Activated CD8-positive, alpha-beta memory T cell treated with anti-CD3 and anti-CD28 coated beads, Interleukin-2, amount 50 U/mL, for 1 hour (primary cell): ENCODE data around the gene CRTC3.

Experiments used
- DNase-seq: peaks from one replicate; pipeline ENCODE4 v3.0.0-alpha.2; 2020; ENCODE audit errors: extremely low read depth

Gene CRTC3

DNA sequence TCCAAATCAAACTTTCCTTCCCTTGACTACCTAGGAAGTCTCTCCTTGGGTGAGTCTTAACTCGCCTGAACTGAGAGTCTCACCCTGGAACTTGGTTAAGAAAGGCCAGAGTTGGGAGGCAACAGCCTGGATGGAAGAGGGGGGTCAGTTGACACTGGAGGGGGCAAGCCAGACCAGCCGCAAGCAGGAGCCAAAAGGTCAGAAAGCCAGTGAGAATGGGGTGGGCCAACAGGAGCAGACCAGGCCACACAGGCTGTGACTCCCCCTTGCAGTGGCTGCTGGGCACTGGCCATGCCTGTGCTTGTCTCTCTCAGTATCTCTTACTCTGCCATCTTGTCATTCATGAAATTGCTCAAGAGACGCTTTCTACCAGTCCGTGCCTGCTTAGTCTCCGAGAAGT, 32.9 kb downstream of the CRTC3 start:
- no peak for DNase-seq

DNA sequence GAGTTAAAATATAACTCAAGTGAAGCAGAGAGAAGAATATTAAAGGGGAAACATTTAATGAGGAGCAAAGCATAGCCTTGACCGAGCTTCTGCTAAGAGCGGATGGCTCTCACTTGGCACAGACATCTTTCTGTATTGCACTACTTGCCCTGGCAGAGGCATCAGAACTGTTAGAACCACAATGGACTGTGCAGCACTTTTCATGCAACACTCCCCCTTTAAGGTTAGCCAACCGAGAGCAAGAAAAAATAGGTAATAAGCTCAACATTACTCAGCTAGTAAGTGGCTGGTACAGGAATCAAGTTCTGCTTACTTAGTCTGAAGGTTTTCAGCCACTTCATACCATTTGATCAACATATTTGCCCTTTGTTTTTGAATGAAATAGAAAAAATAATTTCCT, 33.7 kb downstream of the CRTC3 start:
- DNase-seq: no peak

DNA sequence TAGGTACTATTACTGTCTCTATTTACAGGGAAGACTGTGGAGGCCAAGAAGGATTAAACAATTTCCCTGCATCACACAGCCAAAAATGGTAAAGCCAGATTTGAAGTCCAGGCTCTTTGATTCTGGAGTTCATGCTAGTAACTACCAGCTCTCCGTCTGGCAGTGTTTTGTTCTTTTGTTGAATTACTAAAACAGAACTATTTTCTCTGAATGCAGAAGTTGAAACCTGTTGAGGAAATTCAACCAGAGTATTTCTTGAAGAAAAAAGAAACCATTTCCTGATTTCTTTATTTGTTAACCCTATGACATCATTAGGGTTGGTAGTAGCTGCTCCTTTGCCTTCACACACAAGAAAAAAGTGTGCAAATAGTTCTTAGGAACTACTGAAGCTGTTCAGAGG, 34.3 kb downstream of the CRTC3 start:
- no peak for DNase-seq

DNA sequence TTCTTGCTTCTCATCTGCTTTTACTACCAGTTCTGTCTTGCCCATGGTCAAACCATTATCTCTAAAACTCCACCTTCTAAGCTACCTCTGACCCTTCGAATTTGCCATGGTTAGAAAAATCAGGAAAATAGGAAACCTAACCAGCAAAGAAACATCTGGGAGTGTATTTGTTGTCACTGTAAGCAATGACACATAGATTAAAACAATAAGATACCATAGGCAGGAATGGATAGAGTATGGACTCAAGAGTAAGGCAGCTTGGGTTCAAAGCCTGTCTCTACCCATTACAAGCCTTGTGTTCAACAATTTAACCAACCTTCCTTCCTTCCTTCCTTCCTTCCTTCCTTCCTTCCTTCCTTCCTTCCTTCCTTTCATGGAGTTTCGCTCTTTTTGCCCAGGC, 34.9 kb downstream of the CRTC3 start:
- DNase-seq: no peak

DNA sequence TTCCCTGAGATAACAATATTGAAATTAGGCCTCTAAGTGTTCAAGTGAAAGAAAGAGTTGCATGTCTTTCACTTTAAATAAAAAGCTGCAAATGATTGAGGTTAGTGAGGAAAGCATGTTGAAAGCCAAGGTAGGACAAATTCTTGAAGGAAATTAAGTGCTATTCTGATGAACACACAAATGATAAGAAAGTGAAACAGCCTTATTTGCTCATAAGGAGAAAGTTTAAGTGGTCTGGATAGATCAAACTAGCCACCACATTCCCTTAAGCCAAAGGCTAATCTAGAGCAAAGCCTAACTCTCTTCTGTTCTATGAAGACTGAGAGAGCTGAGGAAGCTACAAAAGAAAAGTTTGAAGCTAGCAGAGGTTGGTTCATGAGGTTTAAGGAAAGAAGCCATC, 36.1 kb downstream of the CRTC3 start:
- DNase-seq: no peak

DNA sequence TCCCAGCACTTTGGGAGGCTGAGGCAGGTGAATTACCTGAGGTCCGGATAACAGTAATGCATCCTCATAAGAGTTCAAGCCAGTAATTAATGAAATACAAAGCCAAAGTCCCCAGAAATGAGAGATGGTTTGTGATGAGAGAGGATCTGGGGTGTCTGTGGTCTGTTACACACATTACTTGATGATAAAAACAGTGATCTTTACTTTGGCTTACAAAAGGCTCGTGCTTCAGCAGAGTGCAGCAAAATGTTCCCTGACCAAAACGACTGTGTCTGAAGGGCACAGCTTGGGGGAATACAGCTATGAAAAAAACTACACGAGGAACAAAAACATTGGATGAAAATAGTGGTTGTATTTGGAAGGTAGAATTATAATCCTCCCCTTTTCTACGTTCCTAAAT, 40.9 kb downstream of the CRTC3 start:
- no peak for DNase-seq

DNA sequence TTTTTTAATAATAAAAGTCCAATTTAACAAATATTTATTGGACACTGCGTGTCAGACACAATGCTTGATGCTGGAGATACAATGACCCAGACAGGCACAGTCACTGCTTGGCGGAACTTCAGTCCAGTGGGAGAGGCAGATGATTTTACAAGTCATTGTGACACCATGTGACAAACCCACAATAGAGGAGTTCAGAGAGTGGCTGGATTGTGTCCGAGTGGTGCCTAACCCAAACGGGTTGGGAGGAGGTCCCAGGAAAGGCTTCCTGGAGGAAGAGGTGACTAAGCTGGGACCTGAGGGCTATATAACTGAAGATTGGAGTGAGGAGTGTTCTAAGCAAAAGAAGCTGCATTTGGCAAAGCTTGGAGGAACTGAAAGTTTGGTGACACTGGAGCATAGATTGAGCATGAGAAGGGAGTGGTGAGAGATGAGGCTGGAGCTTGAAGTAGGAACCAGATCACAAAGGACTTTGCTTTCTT, 41.4 kb downstream of the CRTC3 start:
- no peak for DNase-seq

DNA sequence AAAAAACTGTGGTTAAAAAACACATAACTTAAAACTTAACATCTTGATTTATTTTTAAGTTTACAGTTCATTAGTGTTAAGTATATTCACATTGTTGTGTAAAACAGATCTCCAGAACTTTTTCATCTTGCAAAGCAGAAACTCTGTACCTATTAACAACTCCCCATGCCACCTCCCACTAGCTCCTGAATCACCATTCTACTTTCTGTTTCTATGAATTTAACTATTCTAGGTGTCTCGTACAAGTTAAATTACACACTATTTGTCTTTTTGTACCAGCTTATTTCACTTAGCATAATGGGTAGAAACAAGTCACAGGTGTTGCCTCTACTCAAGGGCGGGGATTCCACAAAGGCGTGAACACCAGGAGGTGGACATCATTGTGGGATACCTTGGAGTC, 43.2 kb downstream of the CRTC3 start:
- DNase-seq: no peak

DNA sequence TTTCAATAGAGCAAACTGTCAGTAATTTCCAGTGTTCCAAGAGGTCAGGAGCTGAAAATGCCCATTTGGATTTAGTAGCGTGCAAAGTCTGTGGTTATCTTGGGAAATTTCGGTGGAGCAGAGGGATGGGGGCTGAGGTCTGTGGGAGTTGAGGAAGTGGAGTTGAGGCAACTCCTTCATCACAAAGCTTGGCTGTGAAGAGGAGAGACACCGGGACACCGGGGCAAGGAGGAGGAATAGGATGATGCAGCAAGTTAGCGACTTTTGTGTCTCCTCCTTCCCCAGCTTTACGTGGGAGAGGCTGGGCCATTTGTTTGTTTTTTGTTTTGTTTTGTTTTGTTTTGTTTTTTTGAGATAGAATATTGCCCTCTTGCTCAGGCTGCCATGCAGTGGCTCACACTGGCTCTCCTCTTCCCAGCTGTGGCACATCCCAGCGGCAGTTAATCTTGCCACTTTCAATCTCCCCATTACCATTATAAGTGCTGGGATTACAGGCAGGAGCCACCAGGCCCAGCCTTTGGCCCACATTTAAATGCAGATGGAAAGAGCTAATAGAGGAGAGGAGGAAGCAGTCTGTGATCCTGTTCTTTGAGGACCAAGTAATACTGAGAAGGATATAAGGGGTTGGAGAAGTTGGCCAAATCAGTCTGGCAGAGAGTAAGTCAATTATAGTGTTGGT, 47.1 kb downstream of the CRTC3 start:
- DNase-seq: no peak

DNA sequence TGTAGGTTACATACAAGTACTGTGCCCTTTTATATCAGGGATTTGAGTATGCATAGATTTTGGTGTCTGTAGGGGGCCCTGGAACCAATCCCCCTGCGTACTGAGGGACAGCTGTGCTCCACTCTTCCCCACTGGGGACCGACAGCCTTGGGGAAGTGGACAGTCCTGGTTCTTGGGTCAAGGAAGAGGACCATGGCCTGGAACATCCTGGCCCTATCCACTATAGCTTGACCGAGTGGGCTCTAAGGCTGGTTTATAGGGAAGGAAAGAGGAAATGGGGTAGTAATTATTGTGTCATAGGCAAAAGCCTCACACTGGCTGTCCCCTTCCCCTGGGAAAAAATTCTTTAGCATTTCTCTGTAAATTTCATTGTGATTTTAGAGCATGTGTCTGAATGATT, 49.5 kb downstream of the CRTC3 start:
- no peak for DNase-seq

DNA sequence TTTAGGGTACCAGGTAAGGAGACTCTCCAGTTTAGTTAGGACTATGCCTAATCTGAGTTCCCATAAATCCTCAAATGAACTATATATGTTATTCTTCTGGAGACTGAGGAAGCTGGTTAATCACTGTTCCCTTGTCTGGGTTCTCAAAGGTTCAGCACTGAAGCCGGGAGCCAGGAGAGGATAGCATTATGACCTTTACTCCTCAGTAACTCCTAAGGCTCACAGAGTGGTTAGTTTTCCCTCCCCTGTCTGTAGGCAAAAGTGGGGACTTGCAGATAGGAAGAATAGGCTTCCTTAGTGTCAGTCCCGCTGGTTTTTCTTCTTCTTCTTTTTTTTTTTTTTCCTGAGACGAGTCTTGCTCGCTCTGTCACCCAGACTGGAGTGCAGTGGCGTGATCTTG, 50.4 kb downstream of the CRTC3 start:
- no peak for DNase-seq

DNA sequence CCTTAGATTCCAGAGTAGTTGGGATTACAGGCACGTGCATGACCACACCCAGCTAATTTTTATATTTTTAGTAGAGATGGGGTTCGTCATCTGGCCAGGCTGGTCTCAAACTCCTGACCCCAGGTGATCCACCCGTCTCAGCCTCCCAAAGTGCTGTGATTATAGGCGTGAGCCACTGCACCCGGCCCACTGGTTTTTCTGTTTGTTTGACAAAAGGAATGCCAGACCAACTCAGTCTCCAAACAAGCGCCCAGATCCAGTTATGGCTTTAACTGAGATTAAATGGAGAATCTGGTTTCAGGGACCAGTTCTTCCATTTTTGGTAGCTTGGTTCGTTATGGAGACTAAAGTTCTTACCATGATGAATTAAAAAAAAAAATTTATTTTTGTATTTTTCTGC, 50.8 kb downstream of the CRTC3 start:
- no peak for DNase-seq

DNA sequence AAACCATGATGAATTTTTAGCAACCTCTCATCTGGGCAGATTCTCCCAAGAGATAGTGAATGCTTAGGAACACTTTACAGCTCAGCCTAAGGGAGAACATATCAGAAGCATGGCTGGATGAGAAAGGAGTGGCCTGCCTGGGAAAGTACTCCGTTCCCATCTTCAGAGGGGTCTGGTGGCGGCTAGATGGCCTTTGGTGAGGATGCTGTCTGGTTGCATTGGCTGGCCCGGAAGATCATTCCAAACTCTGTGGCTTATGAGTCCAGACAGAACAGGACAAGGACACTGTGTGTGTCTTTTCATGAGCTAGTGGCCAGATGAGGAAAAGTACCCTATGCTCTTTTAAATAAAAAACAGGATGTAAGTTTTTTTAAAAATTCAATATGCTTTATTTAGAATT, 51.2 kb downstream of the CRTC3 start:
- no peak for DNase-seq

DNA sequence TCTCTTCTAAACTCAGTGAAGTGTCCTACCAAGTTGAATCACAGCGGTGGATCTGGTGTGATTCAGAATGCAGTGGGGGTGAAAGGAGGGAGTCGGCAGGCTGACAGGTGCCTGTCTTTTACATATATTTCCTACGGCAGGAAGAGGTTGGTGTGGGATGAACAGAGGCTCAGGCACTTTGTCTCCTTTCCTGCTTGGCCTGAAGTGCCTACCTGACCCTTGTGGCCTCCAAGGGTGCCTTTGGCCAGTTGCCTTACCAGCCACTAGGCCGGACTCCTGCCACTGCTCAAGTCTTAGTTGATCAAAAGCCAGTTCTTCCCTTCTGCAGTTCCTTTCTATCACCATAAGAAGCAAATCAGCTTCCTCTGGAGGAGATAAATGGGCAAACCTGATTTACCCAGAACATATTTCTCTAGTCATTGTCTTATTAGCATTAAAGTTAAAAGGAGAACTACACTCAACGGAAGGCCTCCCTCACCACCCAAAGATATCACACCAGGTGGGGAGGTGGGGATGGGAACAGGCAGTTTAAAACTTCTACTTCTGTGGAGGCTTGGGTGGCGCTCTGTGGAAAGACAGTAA, 52.1 kb downstream of the CRTC3 start:
- no peak for DNase-seq

DNA sequence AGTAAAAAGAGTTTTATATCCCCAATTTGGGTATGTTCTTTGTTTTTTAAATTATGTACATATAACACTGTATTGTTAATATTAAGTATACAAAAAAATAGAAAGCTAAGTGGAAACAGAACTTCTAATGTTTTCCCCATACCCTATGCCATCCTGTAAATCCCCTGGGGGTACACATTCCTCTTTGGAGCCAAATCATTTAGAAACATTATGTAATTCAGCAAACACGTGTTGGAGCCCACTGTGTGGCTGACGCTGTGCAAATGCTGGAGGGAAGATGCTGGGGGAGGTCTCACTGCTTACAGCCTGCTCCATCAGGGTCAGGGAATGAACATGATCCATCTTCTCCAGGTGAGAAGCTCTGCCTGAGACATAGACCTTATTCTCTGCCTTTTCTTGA, 52.8 kb downstream of the CRTC3 start:
- no peak for DNase-seq

DNA sequence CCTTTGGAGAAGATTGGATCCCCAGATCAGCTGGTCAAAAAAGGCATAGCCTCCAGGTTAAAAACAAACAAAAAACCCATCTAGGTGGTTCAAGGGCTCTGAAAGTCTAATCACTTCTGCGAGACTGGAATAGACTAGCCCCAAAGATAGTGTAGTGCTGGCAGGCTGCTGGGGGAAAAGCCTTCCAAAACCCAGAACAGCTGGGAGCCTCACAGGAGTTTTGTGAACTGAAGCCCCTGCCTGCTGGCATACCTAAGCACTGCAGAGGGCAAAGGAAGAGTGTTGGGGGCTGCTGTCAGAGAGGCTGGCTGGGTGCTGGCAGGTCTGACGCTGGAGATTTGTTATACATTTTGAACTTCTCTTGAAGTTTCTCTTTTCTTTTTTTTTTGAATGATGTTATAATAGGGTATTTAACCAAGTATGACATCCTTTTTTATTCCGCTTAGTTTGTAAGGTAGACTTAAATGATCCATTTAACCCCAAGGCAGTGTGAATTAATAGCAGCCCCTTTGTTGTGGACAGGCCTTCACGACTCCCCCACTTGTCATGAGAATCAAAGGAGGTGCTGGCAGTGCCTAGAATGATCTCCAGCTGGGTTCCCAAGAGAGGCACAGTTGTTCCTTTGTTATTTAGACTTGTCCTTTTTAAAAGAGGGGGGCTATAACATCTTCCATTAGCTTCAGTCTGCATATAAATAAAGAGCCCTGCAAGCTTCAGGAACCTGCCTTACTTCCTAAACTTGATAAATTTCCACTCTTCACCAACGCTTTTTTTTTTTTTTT, 53.9 kb downstream of the CRTC3 start:
- DNase-seq: no peak

DNA sequence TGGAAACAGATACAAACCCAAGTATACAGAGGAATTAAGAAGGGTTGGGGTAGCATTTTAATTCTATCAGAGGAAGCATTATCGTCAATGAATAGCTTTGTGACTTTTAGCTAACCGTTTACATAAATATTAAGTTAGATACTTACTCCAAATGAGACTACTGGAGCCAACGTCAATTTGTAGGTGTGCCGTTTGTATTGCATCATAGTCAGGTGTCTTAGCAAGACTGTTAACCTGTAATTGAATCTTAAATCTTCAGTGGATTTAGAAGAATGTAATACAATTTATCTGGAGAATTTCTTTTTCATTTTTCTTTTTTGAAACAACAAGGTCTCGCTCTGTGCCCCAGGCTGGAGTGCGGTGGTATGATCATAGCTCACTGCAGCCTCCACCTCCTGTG, 55.1 kb downstream of the CRTC3 start:
- no peak for DNase-seq

DNA sequence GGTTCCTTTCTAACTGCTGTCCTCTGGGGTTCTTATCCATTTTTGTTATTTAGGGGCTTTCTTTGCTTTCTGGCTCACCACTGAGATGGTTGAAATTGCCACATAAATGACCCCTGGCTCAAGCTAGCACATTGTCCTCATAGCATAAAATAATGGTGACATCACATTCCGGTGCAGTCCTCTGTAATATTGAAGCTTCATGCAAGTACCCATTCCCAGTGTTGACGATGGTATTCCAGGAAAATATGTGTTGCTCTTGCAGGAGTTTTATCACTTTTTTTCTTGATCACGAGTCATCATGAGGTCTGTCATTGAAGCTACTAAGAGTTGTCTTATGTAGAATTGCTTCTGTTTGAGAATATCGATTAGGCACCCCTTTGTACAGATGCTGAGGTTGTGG, 56.1 kb downstream of the CRTC3 start:
- no peak for DNase-seq

DNA sequence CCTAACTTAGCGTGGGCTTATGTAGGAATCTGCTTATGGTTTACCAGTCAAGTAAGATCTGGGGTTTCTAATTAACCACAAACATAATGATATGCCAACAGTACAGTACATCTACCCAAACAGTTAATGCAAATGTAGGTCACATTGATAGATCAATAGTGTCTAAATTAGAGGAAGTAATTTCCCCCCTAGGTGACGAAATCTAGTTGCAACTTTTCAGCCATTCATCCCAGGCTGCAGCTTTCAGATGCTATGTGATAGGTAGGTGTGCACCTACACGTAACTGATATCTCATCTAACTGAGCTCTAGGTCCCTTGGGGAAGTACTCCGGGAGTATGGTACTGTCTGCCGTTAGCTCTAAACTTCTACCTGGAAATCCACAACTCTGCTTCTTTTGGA, 57.2 kb downstream of the CRTC3 start:
- DNase-seq: no peak

DNA sequence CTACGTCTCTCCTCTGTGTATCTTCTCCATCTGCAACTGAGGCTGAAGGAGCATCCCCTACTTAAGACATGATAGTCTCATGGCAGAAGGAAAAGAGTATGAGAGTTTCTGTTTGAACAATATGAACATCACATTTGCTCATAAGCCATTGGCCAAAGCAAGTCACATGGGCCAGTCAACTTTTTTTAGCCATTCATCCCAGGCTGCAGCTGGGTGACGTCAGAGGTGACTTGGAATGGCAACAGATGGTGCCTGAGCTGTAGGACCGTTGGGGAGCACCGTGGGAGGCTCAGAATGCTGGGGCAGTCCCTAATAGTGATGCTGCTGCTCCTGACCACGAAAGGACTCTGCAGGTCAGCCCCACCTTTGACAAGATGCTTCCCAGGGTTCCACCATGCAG, 58.7 kb downstream of the CRTC3 start:
- DNase-seq: no peak

DNA sequence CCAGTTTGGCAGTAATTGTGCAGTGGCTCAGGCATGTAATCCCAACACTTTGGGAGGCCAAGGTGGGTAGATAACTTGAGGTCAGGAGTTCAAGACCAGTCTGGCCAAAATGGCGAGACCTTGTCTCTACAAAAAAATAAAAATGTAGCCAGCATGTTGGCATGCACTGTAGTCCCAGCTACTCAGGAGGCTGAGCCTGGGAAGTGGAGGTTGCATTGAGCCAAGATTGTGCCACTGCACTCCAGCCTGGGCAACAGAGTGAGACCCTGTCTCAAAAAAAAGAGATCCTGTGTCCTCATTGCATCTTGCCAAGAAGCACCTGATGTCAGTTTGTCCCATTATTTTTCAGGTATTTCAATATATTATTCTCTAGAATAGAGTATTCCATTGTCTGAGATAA, 61.8 kb downstream of the CRTC3 start:
- DNase-seq: no peak

DNA sequence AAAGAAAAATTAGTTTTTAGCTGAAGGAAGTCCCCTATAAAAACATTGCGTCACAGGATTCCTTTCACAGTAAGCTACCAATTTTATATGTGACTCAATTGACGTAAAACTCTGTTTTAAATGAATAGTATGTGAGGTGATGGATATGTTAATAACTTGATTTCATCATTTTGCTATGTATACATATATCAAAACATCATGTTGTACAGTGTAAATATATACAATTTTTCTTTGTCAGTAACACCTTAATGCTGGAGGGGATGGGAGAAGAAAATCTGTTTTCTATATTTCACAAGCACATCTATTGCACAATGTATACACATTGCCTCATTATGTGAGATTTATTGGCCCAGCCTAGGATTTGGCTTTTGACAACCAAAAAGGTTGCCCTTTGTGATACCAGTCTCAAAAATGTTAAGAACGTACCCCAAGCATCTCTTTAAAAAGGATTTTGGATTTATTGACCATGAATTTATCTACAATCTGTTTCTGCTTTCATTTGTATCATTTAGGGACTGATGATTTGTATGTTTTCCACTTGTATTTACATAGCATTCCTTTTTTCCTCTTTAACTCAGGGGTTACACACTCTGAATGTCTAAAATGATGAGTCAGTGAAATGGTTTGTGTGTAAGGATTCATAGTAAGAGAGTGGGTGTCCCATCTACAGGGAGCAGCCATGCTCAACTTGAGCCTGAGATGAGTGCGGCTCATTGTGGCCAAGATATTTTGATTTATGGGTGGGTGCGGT, 62.6 kb downstream of the CRTC3 start:
- DNase-seq: no peak
